Vagina (tissue), 2 donors: ENCODE results near the gene CCDC87. TPM values are rescaled to one million over a fixed set of nuclear protein-coding genes. Genes with fewer than 3 reads are reported as not detected.

ENCODE experiments used
- DNase-seq, 2 donors: peaks; one replicate each; pipeline ENCODE4 v3.0.0-alpha.2; 2017; ENCODE audit errors: extremely low spot score in 2 of 2
- H3K27ac ChIP-seq: fragments of 200-600 bp; sonication (generic); one replicate; pipeline ENCODE4 v1.5.1; 2019
- H3K27me3 ChIP-seq: fragments of 200-600 bp; sonication (generic); one replicate; pipeline ENCODE4 v1.5.1; 2019
- H3K36me3 ChIP-seq, 2 donors: fragments of 200-600 bp; sonication (generic); one replicate each; pipeline ENCODE4 v1.5.1; 2017 to 2019
- H3K4me1 ChIP-seq: fragments of 200-600 bp; sonication (generic); one replicate; pipeline ENCODE4 v1.5.1; 2019
- H3K4me3 ChIP-seq, 2 donors: fragments of 200-600 bp; sonication (generic); 1 replicate in 1 of 2; 2 replicates in 1 of 2; pipeline ENCODE4 v1.5.1; 2016 to 2019
- H3K9me3 ChIP-seq: fragments of 200-600 bp; sonication (generic); one replicate; pipeline ENCODE4 v1.5.1; 2019
- POLR2A ChIP-seq, 2 donors: fragments of 450-650 bp; IDR thresholded peaks; one replicate each; pipeline ENCODE4 v1.6.1; 2017; ENCODE audit warnings: antibody characterized with exemption in 2 of 2, mild to moderate bottlenecking in 2 of 2, moderate library complexity in 2 of 2
- POLR2AphosphoS5 ChIP-seq, 2 donors: sonication (generic); formaldehyde crosslinking; IDR thresholded peaks; one replicate each; pipeline ENCODE4 v1.9.0; 2017; ENCODE audit warnings: antibody characterized with exemption in 2 of 2, mild to moderate bottlenecking in 2 of 2, low read depth in 1 of 2; ENCODE audit not compliant: insufficient read depth in 1 of 2
- intact Hi-C: fragments of 100-400 bp; cut with DNase I; formaldehyde crosslinking; loops from one replicate; pipeline ENCODE4 v1.15.1; 2023
- total RNA-seq: library from RNA; depleted of rRNA; stranded (reverse); fragments of >200 nt; gene quantifications from one replicate; pipeline ENCODE4 v1.2.3, GENCODE V29; 2016
- TF ChIP-seq, protein P1 (sequence below), 3 experiments: fragments of 450-650 bp in 2 of 3; fragments of 200-600 bp in 1 of 3; sonication (generic) in 1 of 3; IDR thresholded peaks; one replicate each; pipeline ENCODE4 v1.5.1; 2017 to 2019; ENCODE audit warnings: antibody characterized with exemption in 3 of 3, mild to moderate bottlenecking in 2 of 3, moderate library complexity in 2 of 3

The CCDC87 gene
- total RNA-seq, 1 donor from 2014 or later = 0.74 TPM

DNA sequence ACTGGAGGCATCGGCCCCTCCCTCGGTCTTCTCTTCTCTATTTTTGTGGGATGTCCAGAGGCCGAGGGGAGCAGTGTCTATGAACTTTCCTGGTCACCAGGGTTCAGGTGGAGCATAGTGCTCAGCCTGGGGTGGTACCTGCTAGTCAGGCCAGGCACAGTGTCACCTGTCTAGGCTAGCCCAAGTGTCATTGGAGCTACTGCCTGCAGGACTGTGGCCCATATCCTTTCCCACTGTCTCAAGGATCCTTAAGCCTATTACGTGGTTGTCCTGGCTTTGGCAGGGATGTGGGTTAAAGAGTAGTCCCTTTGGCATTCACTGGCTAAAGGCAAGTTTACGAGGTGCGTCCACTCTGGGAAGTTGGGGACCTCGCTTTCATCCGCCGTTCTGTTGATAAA is 32.9 kb upstream of the CCDC87 start:
- H3K27me3 ChIP-seq = no peaks in the 10 kb centered on the region
- H3K4me3 ChIP-seq = no peak overlapping the region
- H3K36me3 ChIP-seq = peaks cover 0 to 64% of the 10 kb centered on the region in 2 donors
- no peak for DNase-seq
- H3K27ac ChIP-seq = no peak overlapping the region
- intact Hi-C loops = no loop called here
- TF ChIP-seq, protein P1, sequence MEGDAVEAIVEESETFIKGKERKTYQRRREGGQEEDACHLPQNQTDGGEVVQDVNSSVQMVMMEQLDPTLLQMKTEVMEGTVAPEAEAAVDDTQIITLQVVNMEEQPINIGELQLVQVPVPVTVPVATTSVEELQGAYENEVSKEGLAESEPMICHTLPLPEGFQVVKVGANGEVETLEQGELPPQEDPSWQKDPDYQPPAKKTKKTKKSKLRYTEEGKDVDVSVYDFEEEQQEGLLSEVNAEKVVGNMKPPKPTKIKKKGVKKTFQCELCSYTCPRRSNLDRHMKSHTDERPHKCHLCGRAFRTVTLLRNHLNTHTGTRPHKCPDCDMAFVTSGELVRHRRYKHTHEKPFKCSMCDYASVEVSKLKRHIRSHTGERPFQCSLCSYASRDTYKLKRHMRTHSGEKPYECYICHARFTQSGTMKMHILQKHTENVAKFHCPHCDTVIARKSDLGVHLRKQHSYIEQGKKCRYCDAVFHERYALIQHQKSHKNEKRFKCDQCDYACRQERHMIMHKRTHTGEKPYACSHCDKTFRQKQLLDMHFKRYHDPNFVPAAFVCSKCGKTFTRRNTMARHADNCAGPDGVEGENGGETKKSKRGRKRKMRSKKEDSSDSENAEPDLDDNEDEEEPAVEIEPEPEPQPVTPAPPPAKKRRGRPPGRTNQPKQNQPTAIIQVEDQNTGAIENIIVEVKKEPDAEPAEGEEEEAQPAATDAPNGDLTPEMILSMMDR (IDR thresholded peaks at IDR 0.05) = no peak
- TF ChIP-seq POLR2AphosphoS5 (IDR thresholded peaks at IDR 0.05; ENCODE audit: insufficient read depth in 1 of 2, low read depth in 1 of 2) = no peak
- no peak for TF ChIP-seq POLR2A (IDR thresholded peaks at IDR 0.05)
- H3K4me1 ChIP-seq = peaks cover 49% of the 10 kb centered on the region
- no peaks in the 10 kb centered on the region for H3K9me3 ChIP-seq

DNA sequence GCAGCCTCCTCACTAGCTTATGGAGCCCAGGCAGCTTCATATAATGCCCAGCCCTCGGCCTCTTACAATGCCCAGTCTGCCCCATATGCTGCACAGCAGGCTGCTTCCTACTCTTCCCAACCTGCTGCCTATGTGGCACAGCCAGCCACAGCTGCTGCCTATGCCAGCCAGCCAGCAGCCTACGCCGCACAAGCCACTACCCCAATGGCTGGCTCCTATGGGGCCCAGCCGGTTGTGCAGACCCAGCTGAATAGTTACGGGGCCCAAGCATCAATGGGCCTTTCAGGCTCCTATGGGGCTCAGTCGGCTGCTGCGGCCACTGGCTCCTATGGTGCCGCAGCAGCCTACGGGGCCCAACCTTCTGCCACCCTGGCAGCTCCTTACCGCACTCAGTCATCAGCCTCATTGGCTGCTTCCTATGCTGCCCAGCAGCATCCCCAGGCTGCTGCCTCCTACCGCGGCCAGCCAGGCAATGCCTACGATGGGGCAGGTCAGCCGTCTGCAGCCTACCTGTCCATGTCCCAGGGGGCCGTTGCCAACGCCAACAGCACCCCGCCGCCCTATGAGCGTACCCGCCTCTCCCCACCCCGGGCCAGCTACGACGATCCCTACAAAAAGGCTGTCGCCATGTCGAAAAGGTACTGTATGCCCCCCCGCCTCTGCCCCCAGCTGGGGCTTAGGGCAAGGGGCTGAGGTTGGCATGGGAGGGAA is 32.3 kb upstream of the CCDC87 start:
- Histone ChIP-seq H3K27ac (no peak overlapping the region), H3K4me1 (peaks cover 55% of the 10 kb centered on the region), H3K27me3 (no peaks in the 10 kb centered on the region), H3K36me3 (peaks cover 0 to 62% of the 10 kb centered on the region in 2 donors), H3K9me3 (no peaks in the 10 kb centered on the region), H3K4me3 (no peak overlapping the region)
- no peak for DNase-seq
- intact Hi-C loops = no loop called here
- TF ChIP-seq POLR2A (IDR thresholded peaks at IDR 0.05) (no peak), POLR2AphosphoS5 (IDR thresholded peaks at IDR 0.05; ENCODE audit: insufficient read depth in 1 of 2, low read depth in 1 of 2) (no peak)
- TF ChIP-seq, protein P1 (IDR thresholded peaks at IDR 0.05) = no peak

DNA sequence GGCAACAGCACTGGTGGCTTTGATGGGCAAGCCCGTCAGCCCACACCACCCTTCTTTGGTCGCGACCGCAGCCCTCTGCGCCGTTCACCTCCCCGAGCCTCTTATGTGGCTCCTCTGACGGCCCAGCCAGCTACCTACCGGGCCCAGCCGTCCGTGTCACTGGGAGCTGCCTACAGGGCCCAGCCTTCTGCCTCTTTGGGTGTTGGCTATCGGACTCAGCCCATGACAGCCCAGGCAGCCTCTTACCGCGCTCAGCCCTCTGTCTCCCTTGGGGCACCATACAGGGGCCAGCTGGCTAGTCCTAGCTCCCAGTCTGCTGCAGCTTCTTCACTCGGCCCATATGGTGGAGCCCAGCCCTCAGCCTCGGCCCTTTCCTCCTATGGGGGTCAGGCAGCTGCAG is 31.6 kb upstream of the CCDC87 start:
- DNase-seq = no peak
- H3K36me3 ChIP-seq = peaks cover 0 to 56% of the 10 kb centered on the region in 2 donors
- no peak for TF ChIP-seq POLR2A (IDR thresholded peaks at IDR 0.05)
- TF ChIP-seq, protein P1 (IDR thresholded peaks at IDR 0.05) = no peak
- no peak for TF ChIP-seq POLR2AphosphoS5 (IDR thresholded peaks at IDR 0.05; ENCODE audit: insufficient read depth in 1 of 2, low read depth in 1 of 2)
- H3K27me3 ChIP-seq = no peaks in the 10 kb centered on the region
- no peak overlapping the region for H3K27ac ChIP-seq
- H3K4me1 ChIP-seq = peaks cover 61% of the 10 kb centered on the region
- no peak overlapping the region for H3K4me3 ChIP-seq
- intact Hi-C loops = no loop called here
- H3K9me3 ChIP-seq = no peaks in the 10 kb centered on the region

DNA sequence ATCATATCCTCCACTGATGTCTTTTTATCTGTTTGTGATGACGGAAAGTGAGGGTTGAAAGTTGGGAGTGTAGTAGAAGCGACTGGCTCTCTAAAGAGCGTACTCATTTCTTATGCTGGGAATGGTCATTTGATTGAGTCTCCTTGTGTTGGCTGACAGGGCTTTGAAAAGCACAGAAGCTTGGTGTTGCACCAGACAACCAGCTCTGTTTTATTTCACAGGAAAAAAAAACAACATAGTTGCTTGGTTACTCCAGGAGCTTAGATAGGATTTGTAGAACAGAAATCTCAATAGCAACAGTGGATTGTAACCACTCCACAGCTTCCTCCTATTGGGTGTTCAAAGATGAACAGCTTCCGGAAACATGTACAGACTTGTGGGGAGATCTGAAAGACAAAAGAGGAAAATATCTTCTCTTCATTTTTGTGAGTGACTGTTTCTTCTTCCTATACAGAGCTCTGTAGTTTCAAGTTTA is 26.3 kb upstream of the CCDC87 start:
- peaks cover 73% of the 10 kb centered on the region for H3K4me1 ChIP-seq

More for the DNA sequence above, 26.3 kb upstream of the CCDC87 start:
- Histone ChIP-seq H3K27ac (peak overlapping the region; percentile 8), H3K9me3 (no peaks in the 10 kb centered on the region), H3K27me3 (no peaks in the 10 kb centered on the region), H3K36me3 (peaks cover 0 to 5% of the 10 kb centered on the region in 2 donors), H3K4me3 (peak overlapping the region; percentile 64 to 88)
- peak in 1 of 2 donors; percentile 86 for TF ChIP-seq POLR2AphosphoS5 (IDR thresholded peaks at IDR 0.05; ENCODE audit: insufficient read depth in 1 of 2, low read depth in 1 of 2)
- TF ChIP-seq, protein P1 (IDR thresholded peaks at IDR 0.05) = no peak
- intact Hi-C loops = no loop called here
- no peak for DNase-seq
